HepG2 (cell line): ENCODE measurements around the gene RIN3. TPM values are rescaled to one million over a fixed set of nuclear protein-coding genes. Genes with fewer than 3 reads are reported as not detected.

Experiments
- ATAC-seq: fragments of 200-7000 bp; cut with Tn5 transposase; 3 replicates; pipeline ENCODE4 v1.9.1; 2020; ENCODE audit warnings: mild to moderate bottlenecking, moderate library complexity
- BruUV-seq: library from RNA; stranded (reverse); fragments of 400-500 nt; replicated peaks from 2 replicates; lab custom pipeline; 2021; lab: Mats Ljungman, UMichigan
- CTCF ChIA-PET: fragments of 300-600 bp; formaldehyde crosslinking; extraction: SDS; loops from one replicate; lab custom pipeline; 2021; ENCODE audit warnings: low total read pairs, inconsistent platforms, low intra/inter-chr PET ratio; lab: Yijun Ruan, JAX
- POLR2A ChIA-PET: fragments of 350-600 bp; sonication (Branson Sonifier 250); formaldehyde crosslinking; loops from one replicate; lab custom pipeline; 2020; ENCODE audit warnings: antibody characterized with exemption, inconsistent platforms; lab: Yijun Ruan, JAX
- DNase-seq: peaks from one replicate; pipeline ENCODE4 v3.0.0-alpha.2; 2015; ENCODE audit warnings: low spot score
- FAIRE-seq: peaks from 3 replicates; lab custom pipeline; 2011; peaks lifted over from hg19 to GRCh38; lab: Jason Lieb, UNC
- H2AFZ ChIP-seq: one replicate; pipeline ENCODE4 v1.6.1; 2011; ENCODE audit warnings: low read length, inconsistent platforms
- H3K27ac ChIP-seq: fragments of 300-600 bp; 3 replicates; pipeline ENCODE4 v1.8.0; 2011; ENCODE audit warnings: mixed run types, mild to moderate bottlenecking, mixed read lengths, low read length, inconsistent platforms; ENCODE audit not compliant: insufficient read depth; ENCODE audit errors: extremely low read length
- H3K27me3 ChIP-seq, 2 experiments: fragments of 200-600 bp in 1 of 2; 2 replicates in 1 of 2; 3 replicates in 1 of 2; pipeline versions ENCODE4 v1.6.0 to v1.8.0; 2011; ENCODE audit warnings: low read length in 2 of 2, mild to moderate bottlenecking in 2 of 2, moderate library complexity in 2 of 2, inconsistent platforms in 1 of 2; ENCODE audit not compliant: insufficient read depth in 2 of 2, control insufficient read depth in 1 of 2
- H3K36me3 ChIP-seq, 2 experiments: fragments of 200-600 bp in 1 of 2; replicated peaks in 1 of 2; 2 replicates in 1 of 2; 3 replicates in 1 of 2; pipeline versions ENCODE4 v1.5.1 to v1.8.0; 2011; ENCODE audit warnings: low read length in 2 of 2, inconsistent platforms in 1 of 2; ENCODE audit not compliant: insufficient read depth in 2 of 2, control insufficient read depth in 1 of 2
- H3K4me1 ChIP-seq: 2 replicates; pipeline ENCODE4 v1.5.1; 2012; ENCODE audit warnings: low read length, inconsistent platforms; ENCODE audit not compliant: insufficient read depth
- H3K4me2 ChIP-seq: 2 replicates; pipeline ENCODE4 v1.6.0; 2011; ENCODE audit warnings: low read depth, low read length, inconsistent platforms
- H3K4me3 ChIP-seq, 3 experiments: fragments of 200-600 bp in 1 of 3; sonication (generic), shearing (Covaris generic) in 1 of 3; replicated peaks in 1 of 3; 2 replicates each; pipeline ENCODE4 v1.5.1; 2011 to 2016; ENCODE audit warnings: low read length in 3 of 3, inconsistent platforms in 2 of 3, low read depth in 2 of 3, mild to moderate bottlenecking in 2 of 3, control low read depth in 1 of 3, mixed read lengths in 1 of 3; ENCODE audit not compliant: insufficient read depth in 1 of 3
- H3K79me2 ChIP-seq: one replicate; pipeline ENCODE4 v1.6.1; 2011; ENCODE audit warnings: low read length, inconsistent platforms; ENCODE audit not compliant: insufficient read depth
- H3K9ac ChIP-seq: 2 replicates; pipeline ENCODE4 v1.6.0; 2011; ENCODE audit warnings: mild to moderate bottlenecking, low read depth, low read length, inconsistent platforms; ENCODE audit not compliant: insufficient read depth
- H3K9me3 ChIP-seq: 2 replicates; pipeline ENCODE4 v1.5.1; 2012; ENCODE audit warnings: mild to moderate bottlenecking, low read length
- H4K20me1 ChIP-seq: 2 replicates; pipeline ENCODE4 v1.6.0; 2011; ENCODE audit warnings: inconsistent platforms, mild to moderate bottlenecking, low read length, moderate library complexity; ENCODE audit not compliant: insufficient read depth
- FOXJ3 ChIP-seq: sonication (generic); formaldehyde crosslinking; IDR thresholded peaks from 2 replicates; pipeline ENCODE4 v1.4.0; 2020; ENCODE audit warnings: missing genetic modification reagents, mild to moderate bottlenecking, borderline replicate concordance
- KLF6 ChIP-seq: IDR thresholded peaks from 2 replicates; pipeline ENCODE4 v1.8.0; 2016; ENCODE audit warnings: missing biosample characterization, missing genetic modification reagents
- RFX5 ChIP-seq: IDR thresholded peaks from 2 replicates; pipeline ENCODE4 v1.6.1; 2011; ENCODE audit warnings: low read depth, low read length, improper control_type of control experiment
- ZC3H4 ChIP-seq: sonication (generic); formaldehyde crosslinking; IDR thresholded peaks from 2 replicates; pipeline ENCODE4 v1.4.0; 2020; ENCODE audit warnings: missing genetic modification reagents, borderline replicate concordance
- ZFP36L2 ChIP-seq: sonication (generic); formaldehyde crosslinking; IDR thresholded peaks from 2 replicates; pipeline ENCODE4 v1.4.0; 2020; ENCODE audit warnings: missing genetic modification reagents
- ZNF530 ChIP-seq: sonication (generic); formaldehyde crosslinking; IDR thresholded peaks from 2 replicates; pipeline ENCODE4 v1.5.0; 2020; ENCODE audit warnings: low read depth, mild to moderate bottlenecking, missing genetic modification reagents
- ZNF670 ChIP-seq: sonication (generic); formaldehyde crosslinking; IDR thresholded peaks from 2 replicates; pipeline ENCODE4 v1.8.0; 2022; ENCODE audit warnings: mild to moderate bottlenecking, missing genetic modification reagents, borderline replicate concordance
- WGBS: methylation state at CpG from one replicate; pipeline ENCODE4 v1.1.6; 2017; ENCODE audit warnings: low lambda C conversion rate; 5-methylcytosine and 5-hydroxymethylcytosine counted together
- in situ Hi-C: cut with HindIII; loops from 2 replicates; pipeline ENCODE4 v1.10.0; 2017; ENCODE audit warnings: low pct_unique_long_range_greater_than_20kb; ENCODE audit not compliant: extremely low pct_ligation_motif_present
- intact Hi-C: fragments of 100-400 bp; cut with micrococcal nuclease; formaldehyde crosslinking; loops from one replicate; pipeline ENCODE4 v1.10.0; 2022; ENCODE audit not compliant: unreplicated experiment
- polyA plus RNA-seq, 8 experiments: library from polyadenylated mRNA; depleted of rRNA in 3 of 8; stranded (reverse) in 7 of 8; unstranded in 1 of 8; fragments of >200 nt; fragmentation: Illumina TruSeq in 4 of 8; extraction: Trizol in 4 of 8; gene quantifications; 2 replicates each; pipeline versions ENCODE4 v1.2.1 to v1.2.3, GENCODE V29; 2011 to 2016; ENCODE audit warnings: low read depth in 4 of 8, missing spikeins in 1 of 8, mixed read lengths in 1 of 8; ENCODE audit not compliant: insufficient read depth in 1 of 8
- total RNA-seq, 5 experiments: library from RNA; depleted of rRNA; stranded (reverse); fragments of >200 nt; fragmentation: Illumina TruSeq; extraction: Trizol; gene quantifications; 2 replicates each; pipeline ENCODE4 v1.2.3, GENCODE V29; 2016; ENCODE audit warnings: low read depth in 1 of 5
- TF ChIP-seq, protein P1 (sequence below): IDR thresholded peaks from 2 replicates; pipeline ENCODE4 v1.6.1; 2018; ENCODE audit warnings: missing genetic modification reagents
- TF ChIP-seq, protein P2 (sequence below): sonication (generic); formaldehyde crosslinking; IDR thresholded peaks from 2 replicates; pipeline ENCODE4 v1.5.0; 2020; ENCODE audit warnings: mild to moderate bottlenecking, missing genetic modification reagents

Gene RIN3
- total and polyA plus RNA-seq, 2 of the 13 experiments (the other 11 are each of a cell fraction or from before 2014, with no cell fraction given): 2.3 to 3.6 TPM

DNA sequence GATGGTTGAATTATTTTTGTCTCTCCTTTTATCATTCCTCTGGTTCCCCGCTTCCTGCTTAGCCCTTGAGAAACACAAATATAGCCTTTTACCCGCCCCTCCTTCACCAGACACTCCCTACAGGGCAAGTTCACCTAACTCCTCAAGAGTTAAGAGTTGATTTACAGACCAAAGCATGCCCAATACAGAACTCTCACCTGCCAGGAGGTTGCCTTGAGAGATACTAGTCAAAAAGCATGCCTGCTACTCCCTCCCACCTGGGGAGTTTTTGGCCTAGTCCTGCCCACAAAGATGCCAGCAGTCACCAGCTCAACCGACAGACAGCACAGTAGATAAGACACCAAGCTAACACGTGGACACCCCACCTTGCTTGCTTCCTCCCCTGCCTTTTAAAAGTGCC lies 223.6 kb downstream of the RIN3 start:
- Histone ChIP-seq H3K27ac (no peak overlapping the region), H3K27me3 (no peaks in the 10 kb centered on the region), H4K20me1 (no peaks in the 10 kb centered on the region), H3K4me1 (peaks cover 9% of the 10 kb centered on the region; the same call in 1 of the 2 replicates), H2AFZ (no peak overlapping the region), H3K4me3 (no peak overlapping the region), H3K36me3 (peaks cover under 1 to 2% of the 10 kb centered on the region in 2 experiments; a peak in 4 of 5 replicates), H3K79me2 (peaks cover 2% of the 10 kb centered on the region), H3K4me2 (no peak overlapping the region), H3K9ac (no peak overlapping the region), H3K9me3 (no peaks in the 10 kb centered on the region)
- FAIRE-seq (no peak), DNase-seq (no peak), ATAC-seq (no peak)
- in situ Hi-C loops (no loop called here), intact Hi-C loops (no loop called here)
- 82% methylated on average over 4 of the region's 4 CpGs for WGBS
- ChIA-PET CTCF (no interaction called here), POLR2A (interaction anchor here (1.0 kb wide), 1 partner anchor 12 kb away, joined by 3 read pairs; the partner anchor contains the start of gene LGMN)
- no TSS peak for BruUV-seq
- TF ChIP-seq, protein P1, sequence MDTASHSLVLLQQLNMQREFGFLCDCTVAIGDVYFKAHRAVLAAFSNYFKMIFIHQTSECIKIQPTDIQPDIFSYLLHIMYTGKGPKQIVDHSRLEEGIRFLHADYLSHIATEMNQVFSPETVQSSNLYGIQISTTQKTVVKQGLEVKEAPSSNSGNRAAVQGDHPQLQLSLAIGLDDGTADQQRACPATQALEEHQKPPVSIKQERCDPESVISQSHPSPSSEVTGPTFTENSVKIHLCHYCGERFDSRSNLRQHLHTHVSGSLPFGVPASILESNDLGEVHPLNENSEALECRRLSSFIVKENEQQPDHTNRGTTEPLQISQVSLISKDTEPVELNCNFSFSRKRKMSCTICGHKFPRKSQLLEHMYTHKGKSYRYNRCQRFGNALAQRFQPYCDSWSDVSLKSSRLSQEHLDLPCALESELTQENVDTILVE (CRISPR knock-in tag): no peak
- no peak for TF ChIP-seq ZFP36L2 (CRISPR knock-in tag)
- no peak for TF ChIP-seq ZC3H4 (CRISPR knock-in tag)
- TF ChIP-seq KLF6 (CRISPR knock-in tag): no peak
- no peak for TF ChIP-seq FOXJ3
- TF ChIP-seq ZNF670 (CRISPR knock-in tag): no peak
- TF ChIP-seq, protein P2, sequence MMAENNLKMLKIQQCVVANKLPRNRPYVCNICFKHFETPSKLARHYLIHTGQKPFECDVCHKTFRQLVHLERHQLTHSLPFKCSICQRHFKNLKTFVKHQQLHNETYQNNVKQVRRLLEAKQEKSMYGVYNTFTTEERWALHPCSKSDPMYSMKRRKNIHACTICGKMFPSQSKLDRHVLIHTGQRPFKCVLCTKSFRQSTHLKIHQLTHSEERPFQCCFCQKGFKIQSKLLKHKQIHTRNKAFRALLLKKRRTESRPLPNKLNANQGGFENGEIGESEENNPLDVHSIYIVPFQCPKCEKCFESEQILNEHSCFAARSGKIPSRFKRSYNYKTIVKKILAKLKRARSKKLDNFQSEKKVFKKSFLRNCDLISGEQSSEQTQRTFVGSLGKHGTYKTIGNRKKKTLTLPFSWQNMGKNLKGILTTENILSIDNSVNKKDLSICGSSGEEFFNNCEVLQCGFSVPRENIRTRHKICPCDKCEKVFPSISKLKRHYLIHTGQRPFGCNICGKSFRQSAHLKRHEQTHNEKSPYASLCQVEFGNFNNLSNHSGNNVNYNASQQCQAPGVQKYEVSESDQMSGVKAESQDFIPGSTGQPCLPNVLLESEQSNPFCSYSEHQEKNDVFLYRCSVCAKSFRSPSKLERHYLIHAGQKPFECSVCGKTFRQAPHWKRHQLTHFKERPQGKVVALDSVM (CRISPR knock-in tag): no peak
- TF ChIP-seq ZNF530 (CRISPR knock-in tag): no peak
- no peak for TF ChIP-seq RFX5
